DOHH2 (cell line): ENCODE results near the gene FBXL14.

Experiments
- EZH2phosphoT487 ChIP-seq: fragments of 200-600 bp; sonication (generic); IDR thresholded peaks from 2 replicates; pipeline ENCODE4 v1.6.1; 2017; ENCODE audit warnings: borderline replicate concordance, mild to moderate bottlenecking, antibody characterized with exemption, low read length, moderate library complexity, mixed read lengths
- TF ChIP-seq, protein P1 (sequence below): fragments of 200-600 bp; sonication (generic); IDR thresholded peaks from one replicate; pipeline ENCODE4 v1.5.1; 2014; ENCODE audit warnings: antibody characterized with exemption, mild to moderate bottlenecking, low read depth, low read length; ENCODE audit not compliant: poor library complexity, severe bottlenecking

DNA sequence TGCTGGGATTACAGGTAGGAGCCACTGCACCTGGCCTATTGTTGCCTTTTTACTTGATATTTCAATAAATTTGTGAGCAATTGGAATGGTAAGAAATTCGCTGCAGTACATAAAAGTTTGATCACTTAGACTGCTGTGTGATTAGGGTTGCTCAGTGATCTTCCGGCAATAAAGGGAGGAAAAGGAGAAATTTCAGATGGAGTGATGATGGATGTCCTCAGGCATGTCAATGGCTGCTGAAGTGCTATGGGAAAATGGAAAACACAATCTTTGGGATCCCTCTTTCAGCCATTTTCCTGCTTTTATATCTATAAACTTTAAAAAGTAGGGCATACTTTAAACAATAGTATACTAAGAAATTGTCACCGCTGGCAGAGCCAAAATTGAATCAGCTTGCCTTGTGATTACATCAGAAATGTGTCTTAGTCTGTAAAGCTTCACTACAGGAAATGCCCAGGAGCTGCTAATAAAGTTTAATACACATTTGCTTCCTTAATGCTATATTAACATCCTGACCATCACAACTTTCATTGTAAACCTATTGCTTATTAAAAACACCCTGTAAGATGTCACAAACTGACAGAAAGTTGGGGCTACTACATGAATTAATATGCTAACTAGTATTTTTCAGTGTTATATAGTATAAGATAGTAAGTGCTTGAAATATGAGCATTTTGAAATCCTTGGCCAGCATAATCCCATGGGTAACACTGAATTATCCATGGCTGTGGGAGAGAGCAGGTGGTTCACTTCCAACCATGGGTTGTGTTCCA is 13.7 kb upstream of the FBXL14 start:
- TF ChIP-seq, protein P1, sequence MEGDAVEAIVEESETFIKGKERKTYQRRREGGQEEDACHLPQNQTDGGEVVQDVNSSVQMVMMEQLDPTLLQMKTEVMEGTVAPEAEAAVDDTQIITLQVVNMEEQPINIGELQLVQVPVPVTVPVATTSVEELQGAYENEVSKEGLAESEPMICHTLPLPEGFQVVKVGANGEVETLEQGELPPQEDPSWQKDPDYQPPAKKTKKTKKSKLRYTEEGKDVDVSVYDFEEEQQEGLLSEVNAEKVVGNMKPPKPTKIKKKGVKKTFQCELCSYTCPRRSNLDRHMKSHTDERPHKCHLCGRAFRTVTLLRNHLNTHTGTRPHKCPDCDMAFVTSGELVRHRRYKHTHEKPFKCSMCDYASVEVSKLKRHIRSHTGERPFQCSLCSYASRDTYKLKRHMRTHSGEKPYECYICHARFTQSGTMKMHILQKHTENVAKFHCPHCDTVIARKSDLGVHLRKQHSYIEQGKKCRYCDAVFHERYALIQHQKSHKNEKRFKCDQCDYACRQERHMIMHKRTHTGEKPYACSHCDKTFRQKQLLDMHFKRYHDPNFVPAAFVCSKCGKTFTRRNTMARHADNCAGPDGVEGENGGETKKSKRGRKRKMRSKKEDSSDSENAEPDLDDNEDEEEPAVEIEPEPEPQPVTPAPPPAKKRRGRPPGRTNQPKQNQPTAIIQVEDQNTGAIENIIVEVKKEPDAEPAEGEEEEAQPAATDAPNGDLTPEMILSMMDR, result no peak
- TF ChIP-seq EZH2phosphoT487, result no peak
